HG03095 (cell line): ENCODE measurements around the gene METTL16.
"Not testable (repeated sequence)": the region's sequence is repeated elsewhere in the genome, so short reads cannot be mapped to it uniquely, and the experiment has no call there.

ENCODE experiments used
- ATAC-seq: cut with Tn5 transposase; IDR thresholded peaks from one replicate; pipeline ENCODE4 v1.9.1; 2021; ENCODE audit warnings: moderate library complexity; ENCODE audit not compliant: unreplicated experiment

METTL16 gene, protein sequence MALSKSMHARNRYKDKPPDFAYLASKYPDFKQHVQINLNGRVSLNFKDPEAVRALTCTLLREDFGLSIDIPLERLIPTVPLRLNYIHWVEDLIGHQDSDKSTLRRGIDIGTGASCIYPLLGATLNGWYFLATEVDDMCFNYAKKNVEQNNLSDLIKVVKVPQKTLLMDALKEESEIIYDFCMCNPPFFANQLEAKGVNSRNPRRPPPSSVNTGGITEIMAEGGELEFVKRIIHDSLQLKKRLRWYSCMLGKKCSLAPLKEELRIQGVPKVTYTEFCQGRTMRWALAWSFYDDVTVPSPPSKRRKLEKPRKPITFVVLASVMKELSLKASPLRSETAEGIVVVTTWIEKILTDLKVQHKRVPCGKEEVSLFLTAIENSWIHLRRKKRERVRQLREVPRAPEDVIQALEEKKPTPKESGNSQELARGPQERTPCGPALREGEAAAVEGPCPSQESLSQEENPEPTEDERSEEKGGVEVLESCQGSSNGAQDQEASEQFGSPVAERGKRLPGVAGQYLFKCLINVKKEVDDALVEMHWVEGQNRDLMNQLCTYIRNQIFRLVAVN

GRCh38 chr17:2511462-2512369 lies at the start of gene METTL16:
TSS of gene METTL16 (minus strand) at chr17:2511888. CDS start at chr17:2502331, 9,557 bp downstream.
- ATAC-seq = peak; percentile 90

- ATAC-seq = no peak
Measured at GRCh38 chr17:2560658-2561057, 49.0 kb upstream of the METTL16 start.

DNA sequence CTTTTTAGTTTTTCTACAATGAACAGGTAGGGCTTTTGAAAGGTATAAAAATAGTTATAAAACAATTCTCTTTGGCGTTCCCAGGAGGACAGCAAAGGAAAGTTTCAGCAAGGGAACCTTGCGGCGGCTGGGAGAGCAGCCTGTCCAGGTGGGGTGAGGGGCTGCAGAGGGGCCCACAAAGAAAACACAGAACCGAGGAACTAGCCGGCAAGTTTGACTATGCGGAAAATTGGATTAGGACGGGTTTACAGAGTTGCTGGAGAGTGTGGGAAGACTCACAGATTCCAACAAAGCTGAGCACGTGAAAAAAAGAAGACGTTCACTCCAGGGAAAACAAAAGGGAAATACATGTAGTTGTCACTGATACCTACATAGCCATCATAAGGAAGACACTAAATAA lies 40.2 kb upstream of the METTL16 start:
- ATAC-seq = no peak

DNA sequence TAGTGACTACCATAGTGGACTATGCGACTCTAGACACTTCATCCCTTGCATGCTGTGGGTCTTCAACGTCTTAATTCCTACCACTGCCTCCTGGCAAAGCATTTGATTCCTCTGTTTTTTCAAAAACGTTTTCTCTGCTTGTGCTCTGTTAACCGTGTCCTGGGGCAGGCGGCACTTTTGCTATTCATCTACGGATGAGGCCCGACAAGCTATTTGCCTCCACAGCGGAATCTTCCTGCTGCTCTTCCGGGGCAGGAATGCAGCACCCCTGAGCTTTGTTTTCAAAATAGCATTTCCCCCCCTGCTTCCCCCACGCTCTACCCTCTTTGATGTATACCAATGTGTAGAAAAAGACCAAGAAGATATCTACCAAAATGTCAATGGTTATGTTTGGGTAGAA lies 39.8 kb upstream of the METTL16 start:
- no peak for ATAC-seq

- ATAC-seq = no peak
Measured at GRCh38 chr17:2549392-2550211, 37.9 kb upstream of the METTL16 start.

DNA sequence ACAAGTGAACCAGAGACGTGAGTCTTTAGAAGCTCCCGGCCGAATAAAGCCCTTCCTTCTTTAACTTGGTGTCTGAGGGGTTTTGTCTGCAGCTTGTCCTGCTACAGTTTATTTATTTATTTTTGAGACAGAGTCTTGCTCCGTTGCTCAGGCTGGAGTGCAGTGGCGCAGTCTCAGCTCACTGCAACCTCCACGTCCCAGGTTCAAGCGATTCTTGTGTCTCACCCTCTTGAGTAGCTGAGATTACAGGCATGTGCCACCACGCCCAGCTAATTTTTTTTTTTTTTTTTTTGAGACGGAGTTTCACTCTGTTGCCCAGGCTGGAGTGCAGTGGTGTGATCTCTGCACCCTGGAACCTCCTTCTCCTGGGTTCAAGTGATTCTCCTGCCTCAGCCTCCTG lies 36.3 kb upstream of the METTL16 start:
- ATAC-seq = not testable (repeated sequence)

GRCh38 chr17:2547176-2547575 lies 35.5 kb upstream of the METTL16 start:
- no peak for ATAC-seq

DNA sequence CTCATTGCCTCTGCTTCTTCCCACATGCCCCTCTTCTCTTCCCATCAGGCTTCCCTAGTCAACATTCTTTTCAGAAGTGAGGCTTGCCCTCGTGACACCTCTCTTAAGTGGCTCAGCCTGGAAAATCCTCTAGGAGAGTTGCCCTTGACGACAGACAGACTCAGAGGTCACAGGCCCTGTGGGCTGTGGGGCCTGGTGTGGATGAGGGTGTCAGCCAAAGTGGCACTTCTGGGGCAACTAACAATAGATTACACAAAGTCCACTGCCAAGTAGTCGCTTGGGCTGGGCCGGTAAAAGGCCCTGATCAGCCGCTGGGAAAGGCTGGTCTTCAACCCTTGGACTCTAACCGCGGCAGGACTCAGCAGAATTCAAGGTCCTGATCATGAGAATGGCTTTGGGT lies 33.7 kb upstream of the METTL16 start:
- no peak for ATAC-seq

GRCh38 chr17:2542456-2542855 lies 30.8 kb upstream of the METTL16 start:
- ATAC-seq = no peak

GRCh38 chr17:2542056-2542455 lies 30.4 kb upstream of the METTL16 start:
- no peak for ATAC-seq

DNA sequence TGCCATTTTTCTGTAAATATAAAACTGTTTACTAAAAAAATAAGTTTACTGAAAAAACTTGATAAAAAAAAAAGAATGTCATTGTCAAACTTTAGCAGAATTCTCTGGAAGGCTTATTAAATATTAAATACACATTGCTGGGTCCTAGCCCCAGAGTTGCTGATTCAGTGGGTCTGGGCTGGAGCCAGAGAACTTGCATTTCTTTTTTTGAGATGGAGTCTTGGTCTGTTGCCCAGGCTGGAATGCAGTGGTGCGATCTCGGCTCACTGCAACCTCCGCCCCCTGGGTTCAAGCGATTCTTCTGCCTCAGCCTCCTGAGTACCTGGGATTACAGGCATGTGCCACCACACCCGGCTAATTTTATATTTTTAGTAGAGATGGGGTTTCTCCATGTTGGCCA lies 25.9 kb upstream of the METTL16 start:
- not testable (repeated sequence) for ATAC-seq

- ATAC-seq = no peak
Measured at GRCh38 chr17:2532146-2532720, 20.5 kb upstream of the METTL16 start.

DNA sequence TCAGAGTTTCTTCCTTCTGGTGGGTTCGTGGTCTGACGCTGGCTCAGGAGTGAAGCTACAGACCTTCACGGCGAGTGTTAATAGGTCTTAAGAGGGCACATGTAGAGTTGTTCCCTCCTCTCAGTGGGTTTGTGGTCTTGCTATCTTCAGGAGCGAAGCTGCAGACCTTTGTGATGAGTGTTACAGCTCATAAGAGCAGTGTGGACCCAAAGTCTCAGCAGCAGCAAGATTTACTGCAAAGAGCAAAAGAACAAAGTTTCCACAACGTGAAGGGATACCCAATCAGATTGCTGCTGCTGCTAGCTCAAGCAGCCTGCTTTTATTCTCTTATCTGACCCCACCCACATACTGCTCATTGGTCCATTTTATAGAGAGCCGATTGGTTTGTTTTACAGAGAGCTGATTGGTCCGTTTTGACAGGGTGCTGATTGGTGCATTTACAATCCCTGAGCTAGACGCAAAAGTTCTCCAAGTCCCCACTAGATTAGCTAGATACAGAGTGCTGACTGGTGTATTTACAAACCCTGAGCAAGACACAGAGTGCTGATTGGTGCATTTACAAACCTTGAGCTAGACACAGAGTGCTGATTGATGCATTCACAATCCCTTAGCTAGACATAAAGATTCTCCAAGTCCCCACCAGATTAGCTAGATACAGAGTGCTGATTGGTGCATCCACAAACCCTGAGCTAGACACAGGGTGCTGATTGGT lies 19.7 kb upstream of the METTL16 start:
- not testable (repeated sequence) for ATAC-seq

- ATAC-seq = not testable (repeated sequence)
Measured at GRCh38 chr17:2521775-2522410, 10.2 kb upstream of the METTL16 start.

DNA sequence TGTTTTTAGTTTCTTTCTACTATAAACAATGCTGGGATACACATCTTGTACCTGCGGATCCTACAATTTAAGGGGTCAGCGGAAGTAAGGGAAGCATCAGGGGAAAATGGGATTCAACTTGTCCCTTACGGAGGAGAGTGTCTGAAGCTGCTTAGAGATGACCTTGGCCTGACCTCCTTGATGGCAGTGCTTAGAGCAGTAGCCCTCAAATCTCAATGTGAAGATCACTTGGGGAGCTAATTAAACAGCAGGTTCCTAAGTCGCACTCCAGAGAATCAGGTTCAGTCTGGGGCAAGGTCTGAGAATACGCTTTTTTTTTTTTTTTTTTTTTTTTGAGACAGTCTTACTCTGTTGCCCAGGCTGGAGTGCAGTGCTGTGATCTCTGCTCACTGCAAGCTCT lies 9.6 kb upstream of the METTL16 start:
- no peak for ATAC-seq

GRCh38 chr17:2517539-2517938 lies 5.9 kb upstream of the METTL16 start:
- no peak for ATAC-seq

GRCh38 chr17:2511138-2511461 lies 588 bp downstream of the METTL16 start:
- ATAC-seq = no peak

DNA sequence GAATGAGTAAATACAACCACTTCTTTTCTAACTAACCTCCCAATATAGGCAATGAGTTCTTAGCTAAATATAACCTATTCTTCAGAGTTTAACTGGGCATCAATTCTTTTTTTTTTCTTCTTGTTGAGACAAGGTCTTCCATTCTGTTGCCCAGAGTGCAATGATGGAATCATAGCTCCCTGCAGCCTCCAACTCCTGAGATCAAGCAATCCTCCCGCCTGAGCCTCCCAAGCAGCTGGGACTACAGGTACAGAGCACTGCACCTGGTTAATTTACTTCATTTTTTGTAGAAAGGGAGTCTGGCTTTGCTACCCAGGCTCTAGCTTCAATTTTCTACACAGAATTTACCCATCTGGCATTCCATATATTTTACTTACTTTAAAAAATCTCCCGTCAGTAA lies 1.1 kb downstream of the METTL16 start:
- ATAC-seq = no peak

- ATAC-seq = no peak
Measured at GRCh38 chr17:2508035-2508434, 3.7 kb downstream of the METTL16 start.
